ENCODE data around the gene DNAJC13.

DNA sequence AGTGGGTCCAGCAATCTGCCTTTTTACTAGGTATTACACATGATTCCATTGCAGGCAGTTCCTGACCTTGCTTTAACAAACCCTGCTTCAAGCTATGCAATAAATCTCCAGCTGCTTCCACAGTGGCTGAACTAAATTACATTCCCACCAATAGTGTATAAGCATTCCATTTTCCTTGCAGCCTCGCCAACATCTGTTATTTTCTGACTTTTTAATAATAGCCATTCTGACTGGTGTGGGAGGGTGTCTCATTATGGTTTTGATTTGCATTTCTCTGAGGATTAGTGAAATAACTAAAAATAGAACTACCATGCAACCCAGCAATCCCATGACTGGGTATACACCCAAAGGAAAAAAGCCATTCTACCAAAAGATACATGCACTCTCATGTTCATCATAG, 36.4 kb upstream of the DNAJC13 start:
- TF ChIP-seq EZH2phosphoT487 (IDR thresholded peaks at IDR 0.05; ENCODE audit: insufficient read depth, low read depth), result no peak
- TF ChIP-seq EZH2 (IDR thresholded peaks at IDR 0.05; ENCODE audit: insufficient read depth, poor library complexity, severe bottlenecking), result no peak

All from GM23248 (cell line).